Erythroblast (primary cell): ENCODE measurements around the gene AFDN.

Experiments used
- GATA1 ChIP-seq: IDR thresholded peaks from 2 replicates; pipeline ENCODE4 v1.6.1; 2011; ENCODE audit warnings: low read depth, mild to moderate bottlenecking, control low read depth, low read length, moderate library complexity
- POLR2A ChIP-seq: IDR thresholded peaks from 2 replicates; pipeline ENCODE4 v1.6.1; 2011; ENCODE audit warnings: mild to moderate bottlenecking, low read length

GRCh38 chr6:167882244-167882643 is 55.5 kb downstream of the AFDN start:
- TF ChIP-seq POLR2A (no peak), GATA1 (no peak)
